Liver (tissue), 9 donors: ENCODE measurements around the gene ZXDC. TPM values are rescaled to one million over a fixed set of nuclear protein-coding genes. Genes with fewer than 3 reads are reported as not detected.

Experiments
- DNase-seq: peaks from one replicate; pipeline ENCODE4 v3.0.0-alpha.2; 2017; ENCODE audit warnings: low spot score
- H3K27ac ChIP-seq, 2 donors: one replicate each; pipeline ENCODE4 v1.7.0; 2013; ENCODE audit warnings: inconsistent platforms in 2 of 2, low read length in 2 of 2, control low read depth in 1 of 2, low read depth in 1 of 2, mild to moderate bottlenecking in 1 of 2
- H3K27me3 ChIP-seq, 4 donors: one replicate each; pipeline versions ENCODE4 v1.6.1 to v1.7.0; 2013; ENCODE audit warnings: low read length in 3 of 4, inconsistent platforms in 1 of 4, mild to moderate bottlenecking in 1 of 4, moderate library complexity in 1 of 4; ENCODE audit not compliant: control insufficient read depth in 4 of 4, insufficient read depth in 4 of 4
- H3K36me3 ChIP-seq, 4 donors: one replicate each; pipeline versions ENCODE4 v1.6.1 to v1.7.0; 2013; ENCODE audit warnings: low read length in 3 of 4, mild to moderate bottlenecking in 3 of 4, low read depth in 1 of 4, moderate library complexity in 1 of 4; ENCODE audit not compliant: control insufficient read depth in 4 of 4, insufficient read depth in 3 of 4
- H3K4me1 ChIP-seq, 4 donors: one replicate each; pipeline versions ENCODE4 v1.6.1 to v1.7.0; 2013; ENCODE audit warnings: low read length in 3 of 4, mild to moderate bottlenecking in 3 of 4, moderate library complexity in 1 of 4; ENCODE audit not compliant: control insufficient read depth in 4 of 4, insufficient read depth in 4 of 4
- H3K4me3 ChIP-seq, 3 donors: one replicate each; pipeline versions ENCODE4 v1.6.1 to v1.7.0; 2013; ENCODE audit warnings: low read length in 3 of 3, control low read depth in 1 of 3, low read depth in 1 of 3, mild to moderate bottlenecking in 1 of 3
- H3K9ac ChIP-seq, 2 donors: one replicate each; pipeline ENCODE4 v1.7.0; 2013; ENCODE audit warnings: low read length in 2 of 2, mild to moderate bottlenecking in 2 of 2, moderate library complexity in 2 of 2, control low read depth in 1 of 2, low read depth in 1 of 2
- H3K9me3 ChIP-seq, 4 donors: one replicate each; pipeline versions ENCODE4 v1.6.1 to v1.7.0; 2013; ENCODE audit warnings: low read length in 3 of 4; ENCODE audit not compliant: control insufficient read depth in 4 of 4
- FOXA1 ChIP-seq: IDR thresholded peaks from 2 replicates; pipeline ENCODE4 v1.6.1; 2016; ENCODE audit warnings: antibody characterized with exemption
- GABPA ChIP-seq, 2 donors: IDR thresholded peaks in 1 of 2; conservative IDR thresholded peaks in 1 of 2; 2 replicates each; pipeline ENCODE4 v1.6.1; 2016; ENCODE audit warnings: antibody characterized with exemption in 2 of 2, mild to moderate bottlenecking in 1 of 2, moderate library complexity in 1 of 2
- HNF4A ChIP-seq, 2 donors: conservative IDR thresholded peaks; 2 replicates each; pipeline ENCODE4 v1.6.1; 2016; ENCODE audit warnings: antibody characterized with exemption in 2 of 2, mild to moderate bottlenecking in 2 of 2
- HNF4G ChIP-seq: IDR thresholded peaks from 2 replicates; pipeline ENCODE4 v1.6.1; 2016; ENCODE audit warnings: antibody characterized with exemption
- JUND ChIP-seq, 2 donors: IDR thresholded peaks; 2 replicates each; pipeline ENCODE4 v1.6.1; 2016; ENCODE audit warnings: antibody characterized with exemption in 2 of 2
- MAX ChIP-seq: IDR thresholded peaks from 2 replicates; pipeline ENCODE4 v1.6.1; 2016; ENCODE audit warnings: antibody characterized with exemption
- NR2F2 ChIP-seq: IDR thresholded peaks from 2 replicates; pipeline ENCODE4 v1.6.1; 2016; ENCODE audit warnings: antibody characterized with exemption
- RXRA ChIP-seq, 2 donors: IDR thresholded peaks; 2 replicates each; pipeline ENCODE4 v1.6.1; 2017 to 2018; ENCODE audit warnings: antibody characterized with exemption in 2 of 2, mild to moderate bottlenecking in 1 of 2
- SP1 ChIP-seq: IDR thresholded peaks from 2 replicates; pipeline ENCODE4 v1.6.1; 2018; ENCODE audit warnings: antibody characterized with exemption, mild to moderate bottlenecking
- TAF1 ChIP-seq: conservative IDR thresholded peaks from 2 replicates; pipeline ENCODE4 v1.6.1; 2016; ENCODE audit warnings: antibody characterized with exemption, mild to moderate bottlenecking
- ZBTB33 ChIP-seq: IDR thresholded peaks from 2 replicates; pipeline ENCODE4 v1.6.1; 2016; ENCODE audit warnings: antibody characterized with exemption
- WGBS: extraction: QIAGEN DNeasy Blood & Tissue Kit; methylation state at CpG from one replicate; pipeline ENCODE4 v1.1.7; 2013; 5-methylcytosine and 5-hydroxymethylcytosine counted together
- polyA plus RNA-seq, 2 donors: library from polyadenylated mRNA; stranded (reverse) in 1 of 2; unstranded in 1 of 2; fragments of 200-250 nt in 1 of 2; fragments of >200 nt in 1 of 2; fragmentation: Nextera tagmentation in 1 of 2; extraction: Ambion mirVana in 1 of 2; gene quantifications; one replicate each; pipeline versions ENCODE4 v1.2.1 to v1.2.3, GENCODE V29; 2013 to 2015
- total RNA-seq, 2 donors: library from RNA; depleted of rRNA; stranded (reverse); fragments of >200 nt; gene quantifications; one replicate each; pipeline ENCODE4 v1.2.3, GENCODE V29; 2014
- TF ChIP-seq, protein P1 (sequence below): IDR thresholded peaks from 2 replicates; pipeline ENCODE4 v1.6.1; 2016; ENCODE audit warnings: antibody characterized with exemption
- TF ChIP-seq, protein P2 (sequence below): IDR thresholded peaks from 2 replicates; pipeline ENCODE4 v1.6.1; 2016; ENCODE audit warnings: antibody characterized with exemption, mild to moderate bottlenecking
- TF ChIP-seq, protein P3 (sequence below): fragments of 150-350 bp; IDR thresholded peaks from 2 replicates; pipeline ENCODE4 v1.5.1; 2017; ENCODE audit warnings: improper control_type of control experiment, low read depth, low read length; ENCODE audit not compliant: missing input control
- donor health status: healthy.
- donor health status: healthy.
- donor health status: healthy.
- donor health status: healthy.
- donor health status: healthy.

Gene ZXDC
- total and polyA plus RNA-seq, 4 donors, result 7.0 to 42.3 (median 13.9) TPM

DNA sequence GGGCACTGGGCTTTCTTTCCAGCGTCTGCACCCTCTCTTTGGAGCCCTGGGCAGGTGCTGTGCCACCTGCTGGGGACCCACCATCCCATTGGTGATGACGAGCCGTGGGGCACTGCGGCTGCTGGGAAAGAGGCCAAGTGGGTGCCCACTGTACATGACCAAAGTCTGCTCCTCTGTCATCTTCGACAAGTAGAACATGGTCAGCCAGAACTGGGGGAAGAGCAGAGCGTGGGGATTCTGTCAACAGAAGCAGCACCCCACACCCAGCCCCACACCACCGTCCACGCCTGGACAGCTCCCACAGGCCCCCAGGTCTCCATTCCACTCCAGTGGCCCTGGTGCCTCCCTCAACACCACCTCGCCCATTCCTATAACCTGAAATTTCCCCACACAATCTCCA is 32.2 kb upstream of the ZXDC start (continued):
- no peak for TF ChIP-seq ZBTB33

DNA sequence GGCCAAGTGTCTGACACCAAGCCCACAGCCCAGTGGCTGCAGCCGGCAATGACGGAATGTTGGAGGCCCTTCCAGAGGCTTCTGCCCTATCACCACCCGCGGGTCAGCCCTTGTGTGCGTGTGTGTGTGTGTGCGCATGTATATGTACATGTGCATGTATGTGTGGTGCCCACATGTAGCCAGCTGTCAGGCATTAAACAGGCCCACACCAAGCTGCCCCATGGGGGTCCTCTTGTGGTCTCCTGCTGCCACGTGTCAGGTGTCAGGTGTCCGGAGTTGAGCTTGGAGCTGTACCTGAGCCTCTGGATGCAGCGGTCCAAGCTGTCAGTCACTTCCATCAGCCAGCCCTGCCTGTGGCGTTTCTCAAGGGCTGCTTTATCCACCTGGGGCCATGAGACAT is 28.0 kb upstream of the ZXDC start:
- Histone ChIP-seq H3K4me3 (no peak overlapping the region), H3K36me3 (peaks cover 0 to 59% (median 33%) of the 10 kb centered on the region in 4 donors), H3K27me3 (no peaks in the 10 kb centered on the region), H3K9ac (no peak overlapping the region), H3K9me3 (no peaks in the 10 kb centered on the region), H3K4me1 (peaks cover 0 to 8% (median 0%) of the 10 kb centered on the region in 4 donors), H3K27ac (no peak overlapping the region)
- 94% methylated on average over 10 of the region's 10 CpGs for WGBS
- no peak for DNase-seq
- TF ChIP-seq, protein P1, sequence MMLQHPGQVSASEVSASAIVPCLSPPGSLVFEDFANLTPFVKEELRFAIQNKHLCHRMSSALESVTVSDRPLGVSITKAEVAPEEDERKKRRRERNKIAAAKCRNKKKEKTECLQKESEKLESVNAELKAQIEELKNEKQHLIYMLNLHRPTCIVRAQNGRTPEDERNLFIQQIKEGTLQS, result no peak
- TF ChIP-seq FOXA1, result no peak
- no peak for TF ChIP-seq MAX
- TF ChIP-seq TAF1, result no peak
- TF ChIP-seq ZBTB33, result no peak
- TF ChIP-seq RXRA (IDR thresholded peaks at IDR 0.05), result no peak
- no peak for TF ChIP-seq SP1
- TF ChIP-seq, protein P2, sequence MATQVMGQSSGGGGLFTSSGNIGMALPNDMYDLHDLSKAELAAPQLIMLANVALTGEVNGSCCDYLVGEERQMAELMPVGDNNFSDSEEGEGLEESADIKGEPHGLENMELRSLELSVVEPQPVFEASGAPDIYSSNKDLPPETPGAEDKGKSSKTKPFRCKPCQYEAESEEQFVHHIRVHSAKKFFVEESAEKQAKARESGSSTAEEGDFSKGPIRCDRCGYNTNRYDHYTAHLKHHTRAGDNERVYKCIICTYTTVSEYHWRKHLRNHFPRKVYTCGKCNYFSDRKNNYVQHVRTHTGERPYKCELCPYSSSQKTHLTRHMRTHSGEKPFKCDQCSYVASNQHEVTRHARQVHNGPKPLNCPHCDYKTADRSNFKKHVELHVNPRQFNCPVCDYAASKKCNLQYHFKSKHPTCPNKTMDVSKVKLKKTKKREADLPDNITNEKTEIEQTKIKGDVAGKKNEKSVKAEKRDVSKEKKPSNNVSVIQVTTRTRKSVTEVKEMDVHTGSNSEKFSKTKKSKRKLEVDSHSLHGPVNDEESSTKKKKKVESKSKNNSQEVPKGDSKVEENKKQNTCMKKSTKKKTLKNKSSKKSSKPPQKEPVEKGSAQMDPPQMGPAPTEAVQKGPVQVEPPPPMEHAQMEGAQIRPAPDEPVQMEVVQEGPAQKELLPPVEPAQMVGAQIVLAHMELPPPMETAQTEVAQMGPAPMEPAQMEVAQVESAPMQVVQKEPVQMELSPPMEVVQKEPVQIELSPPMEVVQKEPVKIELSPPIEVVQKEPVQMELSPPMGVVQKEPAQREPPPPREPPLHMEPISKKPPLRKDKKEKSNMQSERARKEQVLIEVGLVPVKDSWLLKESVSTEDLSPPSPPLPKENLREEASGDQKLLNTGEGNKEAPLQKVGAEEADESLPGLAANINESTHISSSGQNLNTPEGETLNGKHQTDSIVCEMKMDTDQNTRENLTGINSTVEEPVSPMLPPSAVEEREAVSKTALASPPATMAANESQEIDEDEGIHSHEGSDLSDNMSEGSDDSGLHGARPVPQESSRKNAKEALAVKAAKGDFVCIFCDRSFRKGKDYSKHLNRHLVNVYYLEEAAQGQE, result no peak
- TF ChIP-seq GABPA (IDR thresholded peaks at IDR 0.05 in 1 of 2, conservative IDR thresholded peaks at IDR 0.05 in 1 of 2), result no peak
- no peak for TF ChIP-seq JUND (IDR thresholded peaks at IDR 0.05)
- TF ChIP-seq HNF4A (conservative IDR thresholded peaks at IDR 0.05), result no peak
- no peak for TF ChIP-seq NR2F2
- TF ChIP-seq HNF4G, result no peak
- TF ChIP-seq, protein P3, sequence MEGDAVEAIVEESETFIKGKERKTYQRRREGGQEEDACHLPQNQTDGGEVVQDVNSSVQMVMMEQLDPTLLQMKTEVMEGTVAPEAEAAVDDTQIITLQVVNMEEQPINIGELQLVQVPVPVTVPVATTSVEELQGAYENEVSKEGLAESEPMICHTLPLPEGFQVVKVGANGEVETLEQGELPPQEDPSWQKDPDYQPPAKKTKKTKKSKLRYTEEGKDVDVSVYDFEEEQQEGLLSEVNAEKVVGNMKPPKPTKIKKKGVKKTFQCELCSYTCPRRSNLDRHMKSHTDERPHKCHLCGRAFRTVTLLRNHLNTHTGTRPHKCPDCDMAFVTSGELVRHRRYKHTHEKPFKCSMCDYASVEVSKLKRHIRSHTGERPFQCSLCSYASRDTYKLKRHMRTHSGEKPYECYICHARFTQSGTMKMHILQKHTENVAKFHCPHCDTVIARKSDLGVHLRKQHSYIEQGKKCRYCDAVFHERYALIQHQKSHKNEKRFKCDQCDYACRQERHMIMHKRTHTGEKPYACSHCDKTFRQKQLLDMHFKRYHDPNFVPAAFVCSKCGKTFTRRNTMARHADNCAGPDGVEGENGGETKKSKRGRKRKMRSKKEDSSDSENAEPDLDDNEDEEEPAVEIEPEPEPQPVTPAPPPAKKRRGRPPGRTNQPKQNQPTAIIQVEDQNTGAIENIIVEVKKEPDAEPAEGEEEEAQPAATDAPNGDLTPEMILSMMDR, result no peak
